NOMO-1 (cell line): ENCODE data around the gene ANTXR1.

Source experiments
- DNase-seq, 2 experiments: peaks; one replicate each; lab custom pipeline; 2025; ENCODE audit not compliant: unreplicated experiment in 2 of 2; lab: John Stamatoyannopoulos, UW

The ANTXR1 gene

GRCh38 chr2:69298261-69298660, 285.3 kb downstream of the ANTXR1 start:
- DNase-seq, result peak in 1 of 2 experiments; percentile 24

DNA sequence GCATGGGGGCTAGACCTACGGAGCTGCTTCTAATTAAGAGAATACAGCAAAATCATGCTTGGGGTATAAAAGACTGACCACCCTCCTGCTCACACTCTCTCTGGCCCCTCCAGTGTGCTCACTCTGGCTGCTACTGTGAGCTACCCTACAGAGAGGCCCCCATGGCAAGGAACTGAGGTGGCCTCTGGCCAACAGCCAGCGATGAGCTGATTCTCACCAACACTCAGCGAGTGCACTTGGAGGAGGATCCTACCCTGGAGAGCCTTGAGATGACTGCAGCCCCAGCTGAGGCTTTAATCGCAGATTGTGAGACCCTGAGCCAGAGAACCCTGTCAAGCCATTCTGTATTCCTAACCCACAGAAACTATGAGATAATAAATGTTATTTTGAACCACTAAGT, 285.9 kb downstream of the ANTXR1 start:
- no peak for DNase-seq
